ENCODE results near the gene ACAA1. TPM values are rescaled to one million over a fixed set of nuclear protein-coding genes. Genes with fewer than 3 reads are reported as not detected.
A peak's percentile ranks its signal among the peaks of the same experiment; 100 is the strongest.
"Not testable (repeated sequence)": the region's sequence is repeated elsewhere in the genome, so short reads cannot be mapped to it uniquely, and the experiment has no call there.

ACAA1 gene
- total RNA-seq, 6 experiments from 2014 or later, result 192 to 441 (median 309) TPM

GRCh38 chr3:38139191-38139590, 2.3 kb upstream of the ACAA1 start:
- no peaks in the 10 kb centered on the region for H3K9me3 ChIP-seq
- peaks cover 0 to 35% (median 8%) of the 10 kb centered on the region in 4 donors for H3K4me1 ChIP-seq
- TF ChIP-seq, protein P1, sequence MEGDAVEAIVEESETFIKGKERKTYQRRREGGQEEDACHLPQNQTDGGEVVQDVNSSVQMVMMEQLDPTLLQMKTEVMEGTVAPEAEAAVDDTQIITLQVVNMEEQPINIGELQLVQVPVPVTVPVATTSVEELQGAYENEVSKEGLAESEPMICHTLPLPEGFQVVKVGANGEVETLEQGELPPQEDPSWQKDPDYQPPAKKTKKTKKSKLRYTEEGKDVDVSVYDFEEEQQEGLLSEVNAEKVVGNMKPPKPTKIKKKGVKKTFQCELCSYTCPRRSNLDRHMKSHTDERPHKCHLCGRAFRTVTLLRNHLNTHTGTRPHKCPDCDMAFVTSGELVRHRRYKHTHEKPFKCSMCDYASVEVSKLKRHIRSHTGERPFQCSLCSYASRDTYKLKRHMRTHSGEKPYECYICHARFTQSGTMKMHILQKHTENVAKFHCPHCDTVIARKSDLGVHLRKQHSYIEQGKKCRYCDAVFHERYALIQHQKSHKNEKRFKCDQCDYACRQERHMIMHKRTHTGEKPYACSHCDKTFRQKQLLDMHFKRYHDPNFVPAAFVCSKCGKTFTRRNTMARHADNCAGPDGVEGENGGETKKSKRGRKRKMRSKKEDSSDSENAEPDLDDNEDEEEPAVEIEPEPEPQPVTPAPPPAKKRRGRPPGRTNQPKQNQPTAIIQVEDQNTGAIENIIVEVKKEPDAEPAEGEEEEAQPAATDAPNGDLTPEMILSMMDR (IDR thresholded peaks at IDR 0.05), result no peak
- no peak for TF ChIP-seq POLR2A (IDR thresholded peaks at IDR 0.05)
- 0% methylated on average over 3 of the region's 8 CpGs for WGBS (ENCODE audit: insufficient coverage, low coverage, low lambda C conversion rate, missing lambda C conversion rate)
- peaks cover 0 to 25% (median 7%) of the 10 kb centered on the region in 4 donors for H3K36me3 ChIP-seq
- no peaks in the 10 kb centered on the region for H3K27me3 ChIP-seq
- peak in 2 of 3 donors; percentile 12 to 47 for DNase-seq
- ATAC-seq, result no peak
- intact Hi-C loops (cut with DNase I), result no loop called here
- H3K27ac ChIP-seq, result peak overlapping the region; percentile 81 to 92 (median 89)
- H3K4me3 ChIP-seq, result peak overlapping the region; percentile 73 to 99 (median 98)

DNA sequence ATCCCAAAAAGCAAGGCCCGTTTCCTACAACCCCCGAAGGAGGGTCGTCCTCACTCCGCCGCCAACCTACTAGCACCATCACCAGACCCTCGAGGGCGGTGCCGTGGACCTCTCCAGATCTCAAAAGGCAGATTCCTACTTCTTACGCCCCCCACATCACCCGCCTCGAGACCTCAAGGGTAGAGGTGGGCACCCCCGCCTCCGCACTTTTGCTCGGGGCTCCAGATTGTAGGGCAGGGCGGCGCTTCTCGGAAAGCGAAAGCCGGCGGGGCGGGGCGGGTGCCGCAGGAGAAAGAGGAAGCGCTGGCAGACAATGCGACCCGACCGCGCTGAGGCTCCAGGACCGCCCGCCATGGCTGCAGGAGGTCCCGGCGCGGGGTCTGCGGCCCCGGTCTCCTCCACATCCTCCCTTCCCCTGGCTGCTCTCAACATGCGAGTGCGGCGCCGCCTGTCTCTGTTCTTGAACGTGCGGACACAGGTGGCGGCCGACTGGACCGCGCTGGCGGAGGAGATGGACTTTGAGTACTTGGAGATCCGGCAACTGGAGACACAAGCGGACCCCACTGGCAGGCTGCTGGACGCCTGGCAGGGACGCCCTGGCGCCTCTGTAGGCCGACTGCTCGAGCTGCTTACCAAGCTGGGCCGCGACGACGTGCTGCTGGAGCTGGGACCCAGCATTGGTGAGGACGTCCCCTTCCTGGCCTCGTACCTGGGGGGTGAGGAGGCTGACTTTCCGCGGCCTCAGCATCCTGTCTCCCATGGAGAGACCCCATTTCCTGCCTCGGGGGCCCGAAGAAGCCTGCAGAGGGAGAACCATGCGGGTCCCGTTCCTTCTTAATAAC, 1.6 kb upstream of the ACAA1 start, which contains the start of gene MYD88:
TSS of gene MYD88 (plus strand) at position 313 of the 842 bp plus-strand sequence. CDS start at position 353, 40 bp downstream.
- ATAC-seq (peak; percentile 34 to 55 (median 44)), DNase-seq (peak; percentile 84 to 91 (median 90))
- Histone ChIP-seq H3K36me3 (peaks cover 0 to 29% (median 9%) of the 10 kb centered on the region in 4 donors), H3K27me3 (no peaks in the 10 kb centered on the region), H3K4me3 (peak within 1 kb of the TSS; percentile 73 to 99 (median 98)), H3K4me1 (peaks cover 0 to 40% (median 13%) of the 10 kb centered on the region in 4 donors), H3K9me3 (no peaks in the 10 kb centered on the region), H3K27ac (peak within 1 kb of the TSS; percentile 81 to 92 (median 89))
- intact Hi-C loops (cut with DNase I), result no loop called here
- TF ChIP-seq, protein P1 (IDR thresholded peaks at IDR 0.05), result no peak
- TF ChIP-seq POLR2A (IDR thresholded peaks at IDR 0.05), result peak; percentile 83
- WGBS (ENCODE audit: insufficient coverage, low coverage, low lambda C conversion rate, missing lambda C conversion rate), result 0% methylated on average over 28 of the region's 65 CpGs

- WGBS (ENCODE audit: insufficient coverage, low coverage, low lambda C conversion rate, missing lambda C conversion rate), result 4% methylated on average over 11 of the region's 22 CpGs
- peaks cover 0 to 46% (median 16%) of the 10 kb centered on the region in 4 donors for H3K4me1 ChIP-seq
- H3K27ac ChIP-seq, result peak overlapping the region; percentile 81 to 92 (median 89)
- intact Hi-C loops (cut with DNase I), result no loop called here
- TF ChIP-seq, protein P1 (IDR thresholded peaks at IDR 0.05), result no peak
- TF ChIP-seq POLR2A (IDR thresholded peaks at IDR 0.05), result no peak
- peaks cover 0 to 35% (median 13%) of the 10 kb centered on the region in 4 donors for H3K36me3 ChIP-seq
- ATAC-seq (no peak), DNase-seq (peak in 2 of 3 donors; percentile 22 to 62)
- H3K9me3 ChIP-seq, result no peaks in the 10 kb centered on the region
- H3K4me3 ChIP-seq, result peak overlapping the region; percentile 73 to 99 (median 98)
- no peaks in the 10 kb centered on the region for H3K27me3 ChIP-seq
These were observed 855 bp upstream of the ACAA1 start for GRCh38 chr3:38137615-38138348.

GRCh38 chr3:38136393-38136776, 542 bp downstream of the ACAA1 start:
- WGBS (ENCODE audit: insufficient coverage, low coverage, low lambda C conversion rate, missing lambda C conversion rate), result 0% methylated on average over 4 of the region's 20 CpGs
- peak overlapping the region; percentile 67 to 90 (median 89) for H3K27ac ChIP-seq
- H3K9me3 ChIP-seq, result no peaks in the 10 kb centered on the region
- H3K36me3 ChIP-seq, result peaks cover 0 to 39% (median 17%) of the 10 kb centered on the region in 4 donors
- peaks cover 0 to 60% (median 23%) of the 10 kb centered on the region in 4 donors for H3K4me1 ChIP-seq
- ATAC-seq, result no peak
- no peak for DNase-seq
- intact Hi-C loops (cut with DNase I), result no loop called here
- peak overlapping the region; percentile 97 to 99 (median 98) for H3K4me3 ChIP-seq
- TF ChIP-seq, protein P1 (IDR thresholded peaks at IDR 0.05), result no peak
- no peak for TF ChIP-seq POLR2A (IDR thresholded peaks at IDR 0.05)
- no peaks in the 10 kb centered on the region for H3K27me3 ChIP-seq

GRCh38 chr3:38135621-38136277, 1.2 kb downstream of the ACAA1 start:
- peaks cover 0 to 39% (median 14%) of the 10 kb centered on the region in 4 donors for H3K36me3 ChIP-seq
- intact Hi-C loops (cut with DNase I); ATAC-seq; H3K9me3 ChIP-seq; H3K27me3 ChIP-seq: not testable (repeated sequence)
- H3K27ac ChIP-seq, result peak overlapping the region; percentile 67 to 90 (median 89)
- peak in 1 of 3 donors; percentile 7 for DNase-seq
- peak overlapping the region; percentile 97 to 99 (median 98) for H3K4me3 ChIP-seq
- 15% methylated on average over 10 of the region's 10 CpGs for WGBS (ENCODE audit: insufficient coverage, low coverage, low lambda C conversion rate, missing lambda C conversion rate)
- peaks cover 0 to 67% (median 26%) of the 10 kb centered on the region in 4 donors for H3K4me1 ChIP-seq

All from right lobe of liver (tissue), 6 donors.